B cell (primary cell): ENCODE measurements around the gene CAMK2D.

Experiments
- CTCF ChIP-seq: fragments of 200-600 bp; IDR thresholded peaks from one replicate; pipeline ENCODE4 v1.8.0; 2022; ENCODE audit warnings: antibody characterized with exemption, mild to moderate bottlenecking
- EZH2 ChIP-seq: IDR thresholded peaks from 2 replicates; pipeline ENCODE4 v1.6.1; 2012; ENCODE audit warnings: borderline replicate concordance, low read depth, mild to moderate bottlenecking, moderate library complexity, low read length; ENCODE audit not compliant: insufficient read depth, poor library complexity, severe bottlenecking

DNA sequence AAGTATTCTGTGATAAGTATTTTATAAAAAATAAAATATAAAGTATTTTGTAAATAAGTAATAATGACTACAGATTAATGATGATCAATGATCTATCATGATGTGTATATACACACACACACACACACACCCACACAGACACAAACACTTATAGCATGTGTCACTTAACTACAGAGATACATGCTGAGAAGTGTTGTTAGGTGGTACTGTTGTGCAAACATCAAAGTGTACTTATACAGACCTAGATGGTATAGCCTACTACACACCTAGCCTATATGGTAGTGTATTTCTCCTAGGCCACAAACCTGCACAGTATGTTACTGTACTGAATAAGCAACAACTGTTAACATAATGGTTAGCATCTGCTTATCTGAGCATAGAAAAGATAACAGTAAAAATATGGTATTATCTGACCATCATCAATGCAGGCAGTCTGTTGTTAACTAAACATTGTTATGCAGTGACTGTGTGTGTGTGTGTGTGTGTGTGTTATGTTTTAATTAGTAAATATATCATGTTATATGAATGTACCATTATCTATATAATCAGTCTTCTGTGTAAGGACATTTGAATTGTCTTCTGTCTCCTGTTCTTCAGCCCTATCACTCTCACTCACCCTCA, 138.2 kb downstream of the CAMK2D start:
- TF ChIP-seq CTCF (no peak), EZH2 (no peak)
